K562 (cell line): Measurements from ENCODE around the gene APC. TPM values are rescaled to one million over a fixed set of nuclear protein-coding genes. Genes with fewer than 3 reads are reported as not detected.
A peak's percentile ranks its signal among the peaks of the same experiment; 100 is the strongest.

ENCODE experiments used
- AFF1 ChIP-seq, 2 experiments: fragments of 450-650 bp; IDR thresholded peaks; 2 replicates each; pipeline ENCODE4 v1.6.1; 2018; ENCODE audit warnings: mild to moderate bottlenecking in 2 of 2, low read depth in 1 of 2; ENCODE audit not compliant: partially characterized antibody in 2 of 2
- CBX3 ChIP-seq, 2 experiments: IDR thresholded peaks; 1 replicate in 1 of 2; 2 replicates in 1 of 2; pipeline ENCODE4 v1.6.1; 2012; ENCODE audit warnings: inconsistent platforms in 2 of 2, low read length in 2 of 2, borderline replicate concordance in 1 of 2, control low read depth in 1 of 2
- E2F1 ChIP-seq: sonication (generic); formaldehyde crosslinking; IDR thresholded peaks from 2 replicates; pipeline ENCODE4 v1.8.1; 2023; ENCODE audit warnings: mild to moderate bottlenecking, missing genetic modification reagents, moderate library complexity
- E2F5 ChIP-seq: sonication (generic); formaldehyde crosslinking; IDR thresholded peaks from 2 replicates; pipeline ENCODE4 v1.8.0; 2022; ENCODE audit warnings: mild to moderate bottlenecking, missing genetic modification reagents
- EZH2 ChIP-seq: IDR thresholded peaks from 2 replicates; pipeline ENCODE4 v1.6.1; 2012; ENCODE audit warnings: low read depth, mild to moderate bottlenecking, inconsistent platforms, low read length, borderline replicate concordance
- FOXJ2 ChIP-seq: fragments of 200-800 bp; sonication (Bioruptor generic); IDR thresholded peaks from 2 replicates; pipeline ENCODE4 v1.6.1; 2016; ENCODE audit warnings: missing genetic modification characterization, missing compliant biosample characterization
- GTF2A2 ChIP-seq: IDR thresholded peaks from 2 replicates; pipeline ENCODE4 v1.6.1; 2016; ENCODE audit warnings: mild to moderate bottlenecking, missing genetic modification characterization, missing compliant biosample characterization
- HES1 ChIP-seq: fragments of 450-650 bp; IDR thresholded peaks from 2 replicates; pipeline ENCODE4 v1.6.1; 2016; ENCODE audit warnings: low read depth, mild to moderate bottlenecking, moderate library complexity
- MTA1 ChIP-seq: fragments of 450-650 bp; IDR thresholded peaks from 2 replicates; pipeline ENCODE4 v1.6.1; 2017; ENCODE audit warnings: borderline replicate concordance
- NR4A1 ChIP-seq, 2 experiments: fragments of 250-450 bp in 1 of 2; fragments of 450-650 bp in 1 of 2; sonication (Bioruptor Pico) in 1 of 2; IDR thresholded peaks; 2 replicates each; pipeline versions ENCODE4 v1.4.0 to v1.6.1; 2016 to 2020; ENCODE audit warnings: mild to moderate bottlenecking in 2 of 2, missing compliant biosample characterization in 1 of 2, missing genetic modification characterization in 1 of 2, moderate library complexity in 1 of 2
- PHF20 ChIP-seq: fragments of 450-650 bp; IDR thresholded peaks from 2 replicates; pipeline ENCODE4 v1.6.1; 2018; ENCODE audit not compliant: partially characterized antibody
- RNF2 ChIP-seq: sonication (generic); IDR thresholded peaks from 2 replicates; pipeline ENCODE4 v1.6.1; 2016
- SMARCC2 ChIP-seq: fragments of 450-650 bp; IDR thresholded peaks from 2 replicates; pipeline ENCODE4 v1.6.1; 2017; ENCODE audit warnings: antibody characterized with exemption, moderate library complexity, mild to moderate bottlenecking, low read depth
- ZNF224 ChIP-seq: sonication (generic); formaldehyde crosslinking; IDR thresholded peaks from 2 replicates; pipeline ENCODE4 v1.8.0; 2022; ENCODE audit warnings: mild to moderate bottlenecking, missing genetic modification reagents
- polyA plus RNA-seq, 8 experiments: library from polyadenylated mRNA; depleted of rRNA in 4 of 8; stranded (reverse) in 5 of 8; unstranded in 3 of 8; fragments of >200 nt; fragmentation: Nextera tagmentation in 2 of 8; fragmentation: Illumina TruSeq in 1 of 8; extraction: Ambion mirVana in 2 of 8; extraction: Trizol in 1 of 8; gene quantifications; 2 replicates each; pipeline versions ENCODE4 v1.2.1 to v1.2.3, GENCODE V29; 2011 to 2014; ENCODE audit warnings: inconsistent platforms in 1 of 8, missing spikeins in 1 of 8
- total RNA-seq, 7 experiments: library from RNA; depleted of rRNA in 6 of 7; stranded (reverse); fragments of >200 nt in 6 of 7; fragmentation: Illumina TruSeq in 2 of 7; extraction: Trizol in 2 of 7; gene quantifications; 2 replicates each; pipeline versions ENCODE4 v1.2.1 to v1.2.3, GENCODE V29; 2011 to 2021; ENCODE audit warnings: low replicate concordance in 1 of 7
- TF ChIP-seq, protein P1 (sequence below): fragments of 250-450 bp; sonication (Bioruptor Pico); IDR thresholded peaks from 2 replicates; pipeline ENCODE4 v1.4.0; 2020; ENCODE audit warnings: mild to moderate bottlenecking
- TF ChIP-seq, protein P2 (sequence below): fragments of 450-650 bp; IDR thresholded peaks from 2 replicates; pipeline ENCODE4 v1.6.1; 2016; ENCODE audit warnings: missing biosample characterization, missing genetic modification characterization

The APC gene
- total and polyA plus RNA-seq, 9 of the 15 experiments (the other 6 are each of a cell fraction or from before 2014, with no cell fraction given), result 5.7 to 29.5 (median 15.4) TPM

GRCh38 chr5:112737463-112738190, at the start of gene APC (continued):
- TF ChIP-seq E2F1 (CRISPR knock-in tag) (peak; percentile 33; the same call in 1 of the 2 replicates), MTA1 (no peak), FOXJ2 (no peak), ZNF224 (CRISPR knock-in tag) (peak; percentile 56; the same call in 1 of the 2 replicates), RNF2 (peak; percentile 30; the same call in 1 of the 2 replicates), CBX3 (IDR thresholded peaks at IDR 0.05; ENCODE audit: borderline replicate concordance in 1 of 2, low read length in 2 of 2) (peak in 1 of 2 experiments; percentile 56; a peak in 1 of 3 replicates), EZH2 (no peak), HES1 (no peak), AFF1 (IDR thresholded peaks at IDR 0.05; ENCODE audit: low read depth in 1 of 2, partially characterized antibody in 2 of 2) (peak in 1 of 2 experiments; percentile 27), E2F5 (CRISPR knock-in tag) (peak; percentile 79; the same call in 1 of the 2 replicates), SMARCC2 (no peak), GTF2A2 (tag) (no peak), PHF20 (peak; percentile 31), NR4A1 (CRISPR knock-in tag; IDR thresholded peaks at IDR 0.05) (no peak), NR4A1 (tag; IDR thresholded peaks at IDR 0.05) (no peak)
- TF ChIP-seq, protein P1, sequence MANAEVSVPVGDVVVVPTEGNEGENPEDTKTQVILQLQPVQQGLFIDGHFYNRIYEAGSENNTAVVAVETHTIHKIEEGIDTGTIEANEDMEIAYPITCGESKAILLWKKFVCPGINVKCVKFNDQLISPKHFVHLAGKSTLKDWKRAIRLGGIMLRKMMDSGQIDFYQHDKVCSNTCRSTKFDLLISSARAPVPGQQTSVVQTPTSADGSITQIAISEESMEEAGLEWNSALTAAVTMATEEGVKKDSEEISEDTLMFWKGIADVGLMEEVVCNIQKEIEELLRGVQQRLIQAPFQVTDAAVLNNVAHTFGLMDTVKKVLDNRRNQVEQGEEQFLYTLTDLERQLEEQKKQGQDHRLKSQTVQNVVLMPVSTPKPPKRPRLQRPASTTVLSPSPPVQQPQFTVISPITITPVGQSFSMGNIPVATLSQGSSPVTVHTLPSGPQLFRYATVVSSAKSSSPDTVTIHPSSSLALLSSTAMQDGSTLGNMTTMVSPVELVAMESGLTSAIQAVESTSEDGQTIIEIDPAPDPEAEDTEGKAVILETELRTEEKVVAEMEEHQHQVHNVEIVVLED (CRISPR knock-in tag), result no peak
- TF ChIP-seq, protein P2, sequence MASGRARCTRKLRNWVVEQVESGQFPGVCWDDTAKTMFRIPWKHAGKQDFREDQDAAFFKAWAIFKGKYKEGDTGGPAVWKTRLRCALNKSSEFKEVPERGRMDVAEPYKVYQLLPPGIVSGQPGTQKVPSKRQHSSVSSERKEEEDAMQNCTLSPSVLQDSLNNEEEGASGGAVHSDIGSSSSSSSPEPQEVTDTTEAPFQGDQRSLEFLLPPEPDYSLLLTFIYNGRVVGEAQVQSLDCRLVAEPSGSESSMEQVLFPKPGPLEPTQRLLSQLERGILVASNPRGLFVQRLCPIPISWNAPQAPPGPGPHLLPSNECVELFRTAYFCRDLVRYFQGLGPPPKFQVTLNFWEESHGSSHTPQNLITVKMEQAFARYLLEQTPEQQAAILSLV (tag), result no peak
